GM12878 (cell line): ENCODE results near the gene TP53I11. TPM values are rescaled to one million over a fixed set of nuclear protein-coding genes. Genes with fewer than 3 reads are reported as not detected.

Experiments
- ATAC-seq: fragments of 200-7000 bp; cut with Tn5 transposase; 3 replicates; pipeline ENCODE4 v1.9.1; 2020; ENCODE audit warnings: mild to moderate bottlenecking, moderate library complexity
- BruUV-seq: library from RNA; stranded (reverse); fragments of 400-500 nt; replicated peaks from 2 replicates; lab custom pipeline; 2021; lab: Mats Ljungman, UMichigan
- CTCF ChIA-PET: fragments of 300-600 bp; sonication (Branson Sonifier 250); formaldehyde crosslinking; extraction: SDS; loops from one replicate; lab custom pipeline; 2021; ENCODE audit warnings: inconsistent platforms; lab: Yijun Ruan, JAX
- POLR2A ChIA-PET: fragments of 350-600 bp; formaldehyde crosslinking; extraction: SDS; loops from one replicate; lab custom pipeline; 2021; ENCODE audit warnings: inconsistent platforms; lab: Charles Lee
- RAD21 ChIA-PET: fragments of 300-600 bp; sonication (Branson Sonifier 250); formaldehyde crosslinking; loops from one replicate; lab custom pipeline; 2023; ENCODE audit warnings: antibody characterized with exemption; ENCODE audit not compliant: unreplicated experiment; lab: Charles Lee
- SMC1A ChIA-PET: fragments of 300-600 bp; sonication (Branson Sonifier 250); formaldehyde crosslinking; loops from one replicate; lab custom pipeline; 2023; ENCODE audit not compliant: unreplicated experiment, uncharacterized antibody; lab: Charles Lee
- DNase-seq: peaks from one replicate; pipeline ENCODE4 v3.0.0-alpha.2; 2011; ENCODE audit warnings: low read depth, low spot score
- FAIRE-seq: peaks from 3 replicates; lab custom pipeline; 2011; peaks lifted over from hg19 to GRCh38; lab: Jason Lieb, UNC
- H2AFZ ChIP-seq: 2 replicates; pipeline ENCODE4 v1.6.0; 2011; ENCODE audit warnings: low read depth, low read length, control low read depth; ENCODE audit not compliant: control insufficient read depth
- H3K27ac ChIP-seq: 2 replicates; pipeline ENCODE4 v1.5.1; 2011; ENCODE audit warnings: control low read depth; ENCODE audit not compliant: control insufficient read depth, insufficient read depth
- H3K27me3 ChIP-seq, 2 experiments: replicated peaks in 1 of 2; 2 replicates each; pipeline versions ENCODE4 v1.6.0 to v1.6.1; 2011; ENCODE audit warnings: low read length in 1 of 2; ENCODE audit not compliant: control insufficient read depth in 2 of 2, insufficient read depth in 2 of 2
- H3K36me3 ChIP-seq, 2 experiments: 2 replicates each; pipeline ENCODE4 v1.5.1; 2011; ENCODE audit warnings: low read length in 1 of 2; ENCODE audit not compliant: control insufficient read depth in 2 of 2, insufficient read depth in 2 of 2
- H3K4me1 ChIP-seq: 2 replicates; pipeline ENCODE4 v1.6.1; 2011; ENCODE audit warnings: mild to moderate bottlenecking, low read length, moderate library complexity, mixed read lengths; ENCODE audit not compliant: control insufficient read depth, insufficient read depth
- H3K4me2 ChIP-seq: 2 replicates; pipeline ENCODE4 v1.6.0; 2011; ENCODE audit warnings: control low read depth; ENCODE audit not compliant: control insufficient read depth, insufficient read depth
- H3K4me3 ChIP-seq: fragments of 200-600 bp; sonication (generic); 2 replicates; pipeline ENCODE4 v1.5.1; 2016
- H3K79me2 ChIP-seq: 2 replicates; pipeline ENCODE4 v1.6.0; 2011; ENCODE audit warnings: low read length; ENCODE audit not compliant: control insufficient read depth, insufficient read depth
- H3K9ac ChIP-seq: 2 replicates; pipeline ENCODE4 v1.8.0; 2011; ENCODE audit warnings: low read length, control low read depth, mixed read lengths; ENCODE audit not compliant: control insufficient read depth, insufficient read depth
- H3K9me3 ChIP-seq: replicated peaks from 3 replicates; pipeline ENCODE4 v1.5.1; 2011; ENCODE audit warnings: mild to moderate bottlenecking, low read length; ENCODE audit not compliant: control insufficient read depth, insufficient read depth
- H4K20me1 ChIP-seq: 2 replicates; pipeline ENCODE4 v1.6.0; 2011; ENCODE audit not compliant: control insufficient read depth, insufficient read depth
- CEBPB ChIP-seq, 2 experiments: fragments of 150-350 bp in 1 of 2; IDR thresholded peaks; 2 replicates each; pipeline ENCODE4 v1.6.1; 2012 to 2014; ENCODE audit warnings: low read depth in 2 of 2, low read length in 2 of 2, borderline replicate concordance in 1 of 2, inconsistent platforms in 1 of 2
- CTCF ChIP-seq, 3 experiments: IDR thresholded peaks in 2 of 3; conservative IDR thresholded peaks in 1 of 3; 2 replicates each; pipeline ENCODE4 v1.5.1; 2011; ENCODE audit warnings: low read depth in 3 of 3, low read length in 3 of 3, mild to moderate bottlenecking in 3 of 3, control low read depth in 2 of 3, moderate library complexity in 2 of 3, inconsistent platforms in 1 of 3, mixed read lengths in 1 of 3; ENCODE audit not compliant: control insufficient read depth in 2 of 3, insufficient read depth in 1 of 3; ENCODE audit errors: extremely low read depth in 1 of 3
- E2F4 ChIP-seq: IDR thresholded peaks from 2 replicates; pipeline ENCODE4 v1.6.1; 2012; ENCODE audit warnings: low read depth, low read length, improper control_type of control experiment
- E4F1 ChIP-seq: fragments of 450-650 bp; IDR thresholded peaks from 2 replicates; pipeline ENCODE4 v1.6.1; 2018; ENCODE audit warnings: borderline replicate concordance, mild to moderate bottlenecking; ENCODE audit not compliant: partially characterized antibody
- ELK1 ChIP-seq: IDR thresholded peaks from 2 replicates; pipeline ENCODE4 v1.6.1; 2012; ENCODE audit warnings: low read depth, low read length, improper control_type of control experiment
- SP1 ChIP-seq: IDR thresholded peaks from one replicate; pipeline ENCODE4 v1.6.1; 2011; ENCODE audit warnings: low read depth, low read length
- SPI1 ChIP-seq: IDR thresholded peaks from 2 replicates; pipeline ENCODE4 v1.6.1; 2011; ENCODE audit warnings: low read depth, mild to moderate bottlenecking, low read length, moderate library complexity, borderline replicate concordance; ENCODE audit not compliant: insufficient read depth
- TCF7 ChIP-seq: IDR thresholded peaks from 2 replicates; pipeline ENCODE4 v1.6.1; 2014; ENCODE audit warnings: antibody characterized with exemption, borderline replicate concordance
- WGBS: methylation state at CpG from one replicate; pipeline ENCODE4 v1.1.6; 2016; ENCODE audit warnings: low lambda C conversion rate; ENCODE audit not compliant: insufficient replicate concordance, insufficient coverage; ENCODE audit errors: missing lambda C conversion rate; 5-methylcytosine and 5-hydroxymethylcytosine counted together
- in situ Hi-C: fragments of 300-500 bp; cut with MboI; formaldehyde crosslinking; loops from 9 replicates; pipeline ENCODE4 v1.14.3; 2018; ENCODE audit warnings: mixed read lengths
- intact Hi-C: fragments of 100-400 bp; cut with micrococcal nuclease; formaldehyde crosslinking; loops from one replicate; pipeline ENCODE4 v1.14.2; 2022; ENCODE audit not compliant: unreplicated experiment
- polyA plus RNA-seq, 11 experiments: library from polyadenylated mRNA; depleted of rRNA in 4 of 11; unstranded in 6 of 11; stranded (reverse) in 5 of 11; fragments of >200 nt; fragmentation: Nextera tagmentation in 4 of 11; fragmentation: Illumina TruSeq in 1 of 11; extraction: Ambion mirVana in 4 of 11; extraction: Trizol in 1 of 11; gene quantifications; 1 replicate in 1 of 11; 2 replicates in 10 of 11; pipeline versions ENCODE4 v1.2.1 to v1.2.3, GENCODE V29; 2011 to 2016; ENCODE audit warnings: inconsistent platforms in 2 of 11, missing spikeins in 2 of 11, low read depth in 1 of 11
- total RNA-seq, 4 experiments: library from RNA; depleted of rRNA in 3 of 4; stranded (reverse); fragments of >200 nt in 3 of 4; fragmentation: Illumina TruSeq in 1 of 4; extraction: Trizol in 1 of 4; gene quantifications; 2 replicates each; pipeline versions ENCODE4 v1.2.1 to v1.2.3, GENCODE V29; 2013 to 2021
- TF ChIP-seq, protein P1 (sequence below): IDR thresholded peaks from 2 replicates; pipeline ENCODE4 v1.6.1; 2011; ENCODE audit warnings: low read depth, low read length, improper control_type of control experiment, borderline replicate concordance
- TF ChIP-seq, protein P2 (sequence below): fragments of 450-650 bp; formaldehyde crosslinking; IDR thresholded peaks from 2 replicates; pipeline ENCODE4 v1.4.0; 2022; ENCODE audit warnings: mild to moderate bottlenecking, moderate library complexity

TP53I11 gene
- total and polyA plus RNA-seq, 10 of the 15 experiments (the other 5 are each of a cell fraction or from before 2014, with no cell fraction given) = 0.03 to 0.28 (median 0.17) TPM; not detected in 3

- intact Hi-C loops = no loop called here
- Histone ChIP-seq H3K9me3 (no peaks in the 10 kb centered on the region), H3K4me3 (no peak overlapping the region), H4K20me1 (no peaks in the 10 kb centered on the region; the same call in 1 of the 2 replicates), H3K9ac (no peak overlapping the region), H2AFZ (no peak overlapping the region), H3K36me3 (no peaks in the 10 kb centered on the region), H3K79me2 (no peaks in the 10 kb centered on the region), H3K27ac (no peak overlapping the region), H3K4me1 (no peaks in the 10 kb centered on the region; the same call in 1 of the 2 replicates), H3K4me2 (no peak overlapping the region), H3K27me3 (no peaks in the 10 kb centered on the region)
- FAIRE-seq (no peak), DNase-seq (no peak), ATAC-seq (no peak; the same call in 2 of the 3 replicates)
- BruUV-seq = no TSS peak
- CTCF ChIA-PET = no interaction called here
- POLR2A ChIA-PET = no interaction called here
- RAD21 ChIA-PET = no interaction called here
- in situ Hi-C loops = no loop called here
- SMC1A ChIA-PET = no interaction called here
- WGBS = 25% methylated on average over 24 of the region's 24 CpGs
- TF ChIP-seq E4F1 = no peak
- TF ChIP-seq, protein P1, sequence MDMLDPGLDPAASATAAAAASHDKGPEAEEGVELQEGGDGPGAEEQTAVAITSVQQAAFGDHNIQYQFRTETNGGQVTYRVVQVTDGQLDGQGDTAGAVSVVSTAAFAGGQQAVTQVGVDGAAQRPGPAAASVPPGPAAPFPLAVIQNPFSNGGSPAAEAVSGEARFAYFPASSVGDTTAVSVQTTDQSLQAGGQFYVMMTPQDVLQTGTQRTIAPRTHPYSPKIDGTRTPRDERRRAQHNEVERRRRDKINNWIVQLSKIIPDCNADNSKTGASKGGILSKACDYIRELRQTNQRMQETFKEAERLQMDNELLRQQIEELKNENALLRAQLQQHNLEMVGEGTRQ = no peak
- TF ChIP-seq CEBPB (IDR thresholded peaks at IDR 0.05; ENCODE audit: borderline replicate concordance in 1 of 2, low read depth in 2 of 2, low read length in 2 of 2) = no peak
- TF ChIP-seq SP1 = no peak
- no peak for TF ChIP-seq SPI1
- TF ChIP-seq E2F4 = no peak
- TF ChIP-seq TCF7 = no peak
- no peak for TF ChIP-seq CTCF (IDR thresholded peaks at IDR 0.05 in 2 of 3, conservative IDR thresholded peaks at IDR 0.05 in 1 of 3; ENCODE audit: control insufficient read depth in 2 of 3, extremely low read depth in 1 of 3, insufficient read depth in 1 of 3, low read depth in 3 of 3, low read length in 3 of 3)
- TF ChIP-seq ELK1 = no peak
- TF ChIP-seq, protein P2, sequence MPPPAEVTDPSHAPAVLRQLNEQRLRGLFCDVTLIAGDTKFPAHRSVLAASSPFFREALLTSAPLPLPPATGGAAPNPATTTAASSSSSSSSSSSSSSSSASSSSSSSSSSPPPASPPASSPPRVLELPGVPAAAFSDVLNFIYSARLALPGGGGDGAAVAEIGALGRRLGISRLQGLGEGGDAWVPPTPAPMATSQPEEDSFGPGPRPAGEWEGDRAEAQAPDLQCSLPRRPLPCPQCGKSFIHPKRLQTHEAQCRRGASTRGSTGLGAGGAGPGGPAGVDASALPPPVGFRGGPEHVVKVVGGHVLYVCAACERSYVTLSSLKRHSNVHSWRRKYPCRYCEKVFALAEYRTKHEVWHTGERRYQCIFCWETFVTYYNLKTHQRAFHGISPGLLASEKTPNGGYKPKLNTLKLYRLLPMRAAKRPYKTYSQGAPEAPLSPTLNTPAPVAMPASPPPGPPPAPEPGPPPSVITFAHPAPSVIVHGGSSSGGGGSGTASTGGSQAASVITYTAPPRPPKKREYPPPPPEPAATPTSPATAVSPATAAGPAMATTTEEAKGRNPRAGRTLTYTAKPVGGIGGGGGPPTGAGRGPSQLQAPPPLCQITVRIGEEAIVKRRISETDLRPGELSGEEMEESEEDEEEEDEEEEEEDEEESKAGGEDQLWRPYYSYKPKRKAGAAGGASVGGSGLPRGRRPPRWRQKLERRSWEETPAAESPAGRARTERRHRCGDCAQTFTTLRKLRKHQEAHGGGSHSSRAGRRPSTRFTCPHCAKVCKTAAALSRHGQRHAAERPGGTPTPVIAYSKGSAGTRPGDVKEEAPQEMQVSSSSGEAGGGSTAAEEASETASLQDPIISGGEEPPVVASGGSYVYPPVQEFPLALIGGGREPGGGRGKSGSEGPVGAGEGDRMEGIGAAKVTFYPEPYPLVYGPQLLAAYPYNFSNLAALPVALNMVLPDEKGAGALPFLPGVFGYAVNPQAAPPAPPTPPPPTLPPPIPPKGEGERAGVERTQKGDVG (CRISPR knock-in tag) = no peak
Measured at GRCh38 chr11:44979543-44980399, 29.1 kb upstream of the TP53I11 start.
